ENCODE results near the gene ZNF143. TPM values are rescaled to one million over a fixed set of nuclear protein-coding genes. Genes with fewer than 3 reads are reported as not detected.

The ZNF143 gene
- total RNA-seq, 1 experiment from 2014 or later = 27.2 TPM

DNA sequence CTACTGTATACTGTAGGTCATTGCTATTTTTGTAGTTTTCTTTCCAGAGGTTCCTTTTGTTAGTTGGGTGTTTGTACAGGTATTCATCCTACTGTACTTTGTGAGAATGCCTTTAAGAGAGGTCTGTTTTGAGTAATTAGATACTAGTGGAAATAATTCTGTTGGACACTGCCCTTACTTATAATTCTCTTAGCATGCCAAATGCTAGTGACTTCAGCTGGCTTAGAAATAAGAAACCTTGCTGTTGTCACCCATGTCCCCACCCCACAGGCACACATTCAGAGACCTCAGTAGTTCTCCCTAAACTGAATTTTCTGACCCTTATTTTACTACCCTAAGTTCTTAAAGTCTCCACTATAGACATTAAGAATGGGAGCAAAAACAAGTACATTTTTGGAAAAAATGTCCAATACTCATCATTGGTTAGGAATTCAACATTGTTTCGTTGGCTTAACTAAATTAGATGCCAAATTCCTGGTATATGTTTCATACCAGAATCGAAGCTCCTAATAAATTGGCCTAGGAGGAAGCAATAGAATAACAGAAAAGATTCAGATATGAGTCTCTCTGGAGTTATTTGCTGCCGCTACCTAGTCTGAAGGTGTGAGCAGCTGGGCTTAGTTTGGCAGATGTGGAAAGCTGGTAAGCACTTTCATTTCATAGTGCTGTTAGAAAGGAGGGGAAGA lies 28.4 kb downstream of the ZNF143 start:
- H3K9me3 Mint-ChIP-seq (ENCODE audit: unreplicated experiment) = no peaks in the 10 kb centered on the region
- H3K27me3 Mint-ChIP-seq (ENCODE audit: insufficient read depth, unreplicated experiment) = no peaks in the 10 kb centered on the region
- H3K4me3 Mint-ChIP-seq (ENCODE audit: unreplicated experiment) = no peak overlapping the region

DNA sequence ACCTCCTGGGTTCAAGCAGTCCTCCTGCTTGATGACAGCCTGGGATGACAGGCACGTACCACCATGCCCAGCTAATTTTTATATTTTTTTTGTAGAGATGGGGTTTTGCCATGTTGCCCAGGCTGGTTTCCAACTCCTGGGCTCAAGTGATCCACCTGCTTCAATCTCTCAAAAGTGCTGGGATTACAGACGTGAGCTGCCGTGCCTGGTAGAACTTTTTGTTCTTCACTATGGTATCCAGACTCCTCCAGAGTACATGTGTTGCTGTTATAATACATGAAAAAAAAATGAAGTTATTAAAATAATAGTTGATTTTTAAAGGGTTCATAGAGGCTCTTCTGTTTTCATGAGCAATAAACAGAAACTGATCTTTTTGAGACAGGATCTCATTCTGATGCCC lies 29.6 kb downstream of the ZNF143 start:
- DNase-seq = no peak
- H3K9me3 Mint-ChIP-seq (ENCODE audit: unreplicated experiment) = no peaks in the 10 kb centered on the region
- CTCF ChIA-PET = no interaction called here
- H3K4me3 Mint-ChIP-seq (ENCODE audit: unreplicated experiment) = no peak overlapping the region
- H3K27ac Mint-ChIP-seq (ENCODE audit: unreplicated experiment) = no peak overlapping the region
- Histone ChIP-seq H3K4me3 (ENCODE audit: low read depth, low read length) (no peak overlapping the region), H3K36me3 (ENCODE audit: control insufficient read depth, insufficient read depth, low read length) (peaks cover 1% of the 10 kb centered on the region; the same call in 1 of the 2 replicates), H3K27me3 (replicated peaks; ENCODE audit: control insufficient read depth, insufficient read depth, low read length) (no peaks in the 10 kb centered on the region), H3K4me1 (0 out of 2 replicates have a peak, but pooled peaks cover 6% of the 10 kb centered on the region), H3K9me3 (no peaks in the 10 kb centered on the region)
- POLR2A ChIA-PET = no interaction called here
- no TSS peak for BruUV-seq (replicated peaks)
- no peaks in the 10 kb centered on the region for H3K27me3 Mint-ChIP-seq (ENCODE audit: insufficient read depth, unreplicated experiment)
- peaks cover 7% of the 10 kb centered on the region for H3K36me3 Mint-ChIP-seq (ENCODE audit: insufficient read depth, unreplicated experiment)
- TF ChIP-seq, protein P1, sequence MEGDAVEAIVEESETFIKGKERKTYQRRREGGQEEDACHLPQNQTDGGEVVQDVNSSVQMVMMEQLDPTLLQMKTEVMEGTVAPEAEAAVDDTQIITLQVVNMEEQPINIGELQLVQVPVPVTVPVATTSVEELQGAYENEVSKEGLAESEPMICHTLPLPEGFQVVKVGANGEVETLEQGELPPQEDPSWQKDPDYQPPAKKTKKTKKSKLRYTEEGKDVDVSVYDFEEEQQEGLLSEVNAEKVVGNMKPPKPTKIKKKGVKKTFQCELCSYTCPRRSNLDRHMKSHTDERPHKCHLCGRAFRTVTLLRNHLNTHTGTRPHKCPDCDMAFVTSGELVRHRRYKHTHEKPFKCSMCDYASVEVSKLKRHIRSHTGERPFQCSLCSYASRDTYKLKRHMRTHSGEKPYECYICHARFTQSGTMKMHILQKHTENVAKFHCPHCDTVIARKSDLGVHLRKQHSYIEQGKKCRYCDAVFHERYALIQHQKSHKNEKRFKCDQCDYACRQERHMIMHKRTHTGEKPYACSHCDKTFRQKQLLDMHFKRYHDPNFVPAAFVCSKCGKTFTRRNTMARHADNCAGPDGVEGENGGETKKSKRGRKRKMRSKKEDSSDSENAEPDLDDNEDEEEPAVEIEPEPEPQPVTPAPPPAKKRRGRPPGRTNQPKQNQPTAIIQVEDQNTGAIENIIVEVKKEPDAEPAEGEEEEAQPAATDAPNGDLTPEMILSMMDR (IDR thresholded peaks at IDR 0.05; ENCODE audit: insufficient read depth in 1 of 2, low read depth in 1 of 2, low read length in 1 of 2, severe bottlenecking in 1 of 2, unreplicated experiment in 1 of 2) = no peak
- peaks cover 8% of the 10 kb centered on the region for H3K4me1 Mint-ChIP-seq (ENCODE audit: low read depth, unreplicated experiment)
- intact Hi-C loops (cut with micrococcal nuclease; ENCODE audit: unreplicated experiment) = no loop called here

More for the DNA sequence above, 28.4 kb downstream of the ZNF143 start:
- Histone ChIP-seq H3K4me1 (0 out of 2 replicates have a peak, but pooled peaks cover 6% of the 10 kb centered on the region), H3K36me3 (ENCODE audit: control insufficient read depth, insufficient read depth, low read length) (peaks cover 1% of the 10 kb centered on the region; the same call in 1 of the 2 replicates), H3K27me3 (replicated peaks; ENCODE audit: control insufficient read depth, insufficient read depth, low read length) (no peaks in the 10 kb centered on the region), H3K9me3 (no peaks in the 10 kb centered on the region), H3K4me3 (ENCODE audit: low read depth, low read length) (no peak overlapping the region)
- CTCF ChIA-PET = no interaction called here
- no peak overlapping the region for H3K27ac Mint-ChIP-seq (ENCODE audit: unreplicated experiment)
- TF ChIP-seq, protein P1 (IDR thresholded peaks at IDR 0.05; ENCODE audit: insufficient read depth in 1 of 2, low read depth in 1 of 2, low read length in 1 of 2, severe bottlenecking in 1 of 2, unreplicated experiment in 1 of 2) = no peak
- POLR2A ChIA-PET = no interaction called here
- DNase-seq = no peak
- H3K4me1 Mint-ChIP-seq (ENCODE audit: low read depth, unreplicated experiment) = peaks cover 8% of the 10 kb centered on the region
- H3K36me3 Mint-ChIP-seq (ENCODE audit: insufficient read depth, unreplicated experiment) = peaks cover 12% of the 10 kb centered on the region
- intact Hi-C loops (cut with micrococcal nuclease; ENCODE audit: unreplicated experiment) = no loop called here
- no TSS peak for BruUV-seq (replicated peaks)

DNA sequence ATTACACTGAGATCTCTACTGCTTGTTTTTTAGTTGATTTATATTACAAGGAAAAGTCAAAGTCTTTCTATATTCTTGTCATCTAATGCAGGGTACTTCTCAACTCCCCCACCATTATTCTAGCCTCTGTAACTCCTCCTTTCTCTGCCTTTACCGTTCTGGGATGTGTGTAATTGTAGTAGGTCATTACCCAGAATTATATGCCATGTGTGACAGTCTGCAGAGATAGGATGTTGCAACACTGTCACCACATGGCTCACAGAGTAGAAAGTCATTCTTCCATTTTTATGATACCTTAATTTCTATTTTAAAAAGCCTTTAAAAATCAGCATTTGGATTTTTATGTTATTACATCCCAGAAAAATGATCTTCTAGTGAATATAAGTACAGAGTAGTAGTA lies 32.7 kb downstream of the ZNF143 start:
- TF ChIP-seq, protein P1 (IDR thresholded peaks at IDR 0.05; ENCODE audit: insufficient read depth in 1 of 2, low read depth in 1 of 2, low read length in 1 of 2, severe bottlenecking in 1 of 2, unreplicated experiment in 1 of 2) = no peak
- H3K27me3 Mint-ChIP-seq (ENCODE audit: insufficient read depth, unreplicated experiment) = no peaks in the 10 kb centered on the region
- no peak for DNase-seq
- ChIA-PET POLR2A (no interaction called here), CTCF (no interaction called here)
- no peak overlapping the region for H3K4me3 Mint-ChIP-seq (ENCODE audit: unreplicated experiment)
- Histone ChIP-seq H3K36me3 (ENCODE audit: control insufficient read depth, insufficient read depth, low read length) (peaks cover 1% of the 10 kb centered on the region; the same call in 1 of the 2 replicates), H3K4me1 (peaks cover 28% of the 10 kb centered on the region), H3K4me3 (ENCODE audit: low read depth, low read length) (no peak overlapping the region), H3K27me3 (replicated peaks; ENCODE audit: control insufficient read depth, insufficient read depth, low read length) (no peaks in the 10 kb centered on the region), H3K9me3 (no peaks in the 10 kb centered on the region)
- H3K4me1 Mint-ChIP-seq (ENCODE audit: low read depth, unreplicated experiment) = peaks cover 18% of the 10 kb centered on the region
- H3K27ac Mint-ChIP-seq (ENCODE audit: unreplicated experiment) = no peak overlapping the region
- H3K9me3 Mint-ChIP-seq (ENCODE audit: unreplicated experiment) = no peaks in the 10 kb centered on the region
- H3K36me3 Mint-ChIP-seq (ENCODE audit: insufficient read depth, unreplicated experiment) = peaks cover 18% of the 10 kb centered on the region
- intact Hi-C loops (cut with micrococcal nuclease; ENCODE audit: unreplicated experiment) = no loop called here
- BruUV-seq (replicated peaks) = no TSS peak
